Measurements from ENCODE around the gene SHKBP1.
"Not testable (repeated sequence)": the region's sequence is repeated elsewhere in the genome, so short reads cannot be mapped to it uniquely, and the experiment has no call there.

The SHKBP1 gene

GRCh38 chr19:40586611-40587010 is 9.9 kb downstream of the SHKBP1 start:
- no peak for DNase-seq

GRCh38 chr19:40588110-40588854 is 11.6 kb downstream of the SHKBP1 start:
- DNase-seq: no peak

GRCh38 chr19:40588926-40589569 is 12.4 kb downstream of the SHKBP1 start:
- DNase-seq: no peak

GRCh38 chr19:40589591-40590429 is 13.1 kb downstream of the SHKBP1 start:
- DNase-seq: no peak

GRCh38 chr19:40590464-40591265 is 14.0 kb downstream of the SHKBP1 start:
- DNase-seq: no peak

GRCh38 chr19:40591724-40592123 is 15.1 kb downstream of the SHKBP1 start:
- not testable (repeated sequence) for DNase-seq

GRCh38 chr19:40592170-40592569 is 15.5 kb downstream of the SHKBP1 start:
- peak; percentile 53 to 72 (median 61) for DNase-seq

- DNase-seq: no peak
These were observed 17.6 kb downstream of the SHKBP1 start for GRCh38 chr19:40594255-40594654.

- DNase-seq: peak; percentile 57 to 68 (median 59)
These were observed 18.0 kb downstream of the SHKBP1 start for GRCh38 chr19:40594657-40595091.

GRCh38 chr19:40596608-40597328 is 20.1 kb downstream of the SHKBP1 start:
- peak; percentile 73 to 85 (median 80) for DNase-seq

- no peak for DNase-seq
These were observed 20.7 kb downstream of the SHKBP1 start for GRCh38 chr19:40597329-40597838.

GRCh38 chr19:40598121-40598917 is 21.6 kb downstream of the SHKBP1 start:
- DNase-seq: peak; percentile 89 to 92 (median 92)

GRCh38 chr19:40598918-40599307 is 22.2 kb downstream of the SHKBP1 start:
- DNase-seq: no peak

GRCh38 chr19:40599331-40599901 is 22.7 kb downstream of the SHKBP1 start:
- no peak for DNase-seq

- no peak for DNase-seq
These were observed 23.4 kb downstream of the SHKBP1 start for GRCh38 chr19:40599902-40600569.

GRCh38 chr19:40600570-40601133 is 24.0 kb downstream of the SHKBP1 start:
- DNase-seq: no peak

- DNase-seq: peak; percentile 49 to 73 (median 54)
These were observed 24.7 kb downstream of the SHKBP1 start, which contains the start of gene LTBP4 for GRCh38 chr19:40601134-40601974. LTBP4 (plus strand) TSS chr19:40601369; CDS start chr19:40601388, 19 bp downstream.

- no peak for DNase-seq
These were observed 26.4 kb downstream of the SHKBP1 start for GRCh38 chr19:40603071-40603388.
